ENCODE measurements around the gene MICALL2. TPM values are rescaled to one million over a fixed set of nuclear protein-coding genes. Genes with fewer than 3 reads are reported as not detected.

The MICALL2 gene
- total RNA-seq, 1 donor from 2014 or later: 18.9 TPM

GRCh38 chr7:1425292-1426136, 33.8 kb downstream of the MICALL2 start:
- peaks cover 33% of the 10 kb centered on the region for H3K27me3 Mint-ChIP-seq (ENCODE audit: low read depth)
- peaks cover 10% of the 10 kb centered on the region for H3K4me1 Mint-ChIP-seq
- H3K4me3 Mint-ChIP-seq: no peak overlapping the region
- DNase-seq (ENCODE audit: low spot score in 2 of 2, unreplicated experiment in 2 of 2): no peak
- H3K9me3 Mint-ChIP-seq: no peaks in the 10 kb centered on the region
- H3K36me3 Mint-ChIP-seq: no peaks in the 10 kb centered on the region
- no peak for TF ChIP-seq CTCF (IDR thresholded peaks at IDR 0.05; ENCODE audit: unreplicated experiment)
- H3K27ac Mint-ChIP-seq: no peak overlapping the region

GRCh38 chr7:1424041-1424440, 35.2 kb downstream of the MICALL2 start:
- peaks cover 36% of the 10 kb centered on the region for H3K27me3 Mint-ChIP-seq (ENCODE audit: low read depth)
- no peak overlapping the region for H3K4me3 Mint-ChIP-seq
- no peak for TF ChIP-seq CTCF (IDR thresholded peaks at IDR 0.05; ENCODE audit: unreplicated experiment)
- peaks cover 10% of the 10 kb centered on the region for H3K4me1 Mint-ChIP-seq
- no peak for DNase-seq (ENCODE audit: low spot score in 2 of 2, unreplicated experiment in 2 of 2)
- no peak overlapping the region for H3K27ac Mint-ChIP-seq
- no peaks in the 10 kb centered on the region for H3K9me3 Mint-ChIP-seq
- H3K36me3 Mint-ChIP-seq: no peaks in the 10 kb centered on the region

GRCh38 chr7:1423264-1423811, 35.9 kb downstream of the MICALL2 start:
- Mint-ChIP-seq H3K4me3 (peak overlapping the region; percentile 15), H3K9me3 (no peaks in the 10 kb centered on the region), H3K27ac (peak overlapping the region; percentile 25), H3K4me1 (peaks cover 10% of the 10 kb centered on the region), H3K27me3 (ENCODE audit: low read depth) (peaks cover 40% of the 10 kb centered on the region), H3K36me3 (no peaks in the 10 kb centered on the region)
- no peak for DNase-seq (ENCODE audit: low spot score in 2 of 2, unreplicated experiment in 2 of 2)
- no peak for TF ChIP-seq CTCF (IDR thresholded peaks at IDR 0.05; ENCODE audit: unreplicated experiment)

- Mint-ChIP-seq H3K36me3 (no peaks in the 10 kb centered on the region), H3K27ac (peak overlapping the region; percentile 25), H3K9me3 (no peaks in the 10 kb centered on the region), H3K4me3 (peak overlapping the region; percentile 38), H3K27me3 (ENCODE audit: low read depth) (peaks cover 44% of the 10 kb centered on the region), H3K4me1 (peaks cover 10% of the 10 kb centered on the region)
- TF ChIP-seq CTCF (IDR thresholded peaks at IDR 0.05; ENCODE audit: unreplicated experiment): no peak
- DNase-seq (ENCODE audit: low spot score in 2 of 2, unreplicated experiment in 2 of 2): peak in 1 of 2 experiments; percentile 56
Observed at GRCh38 chr7:1422512-1423263, 36.6 kb downstream of the MICALL2 start.

GRCh38 chr7:1421946-1422345, 37.3 kb downstream of the MICALL2 start:
- TF ChIP-seq CTCF (IDR thresholded peaks at IDR 0.05; ENCODE audit: unreplicated experiment): no peak
- peaks cover 10% of the 10 kb centered on the region for H3K4me1 Mint-ChIP-seq
- H3K36me3 Mint-ChIP-seq: no peaks in the 10 kb centered on the region
- DNase-seq (ENCODE audit: low spot score in 2 of 2, unreplicated experiment in 2 of 2): no peak
- H3K4me3 Mint-ChIP-seq: no peak overlapping the region
- peaks cover 49% of the 10 kb centered on the region for H3K27me3 Mint-ChIP-seq (ENCODE audit: low read depth)
- no peaks in the 10 kb centered on the region for H3K9me3 Mint-ChIP-seq
- no peak overlapping the region for H3K27ac Mint-ChIP-seq
